Liver (tissue), 9 donors: Measurements from ENCODE around the gene ZNF622. TPM values are rescaled to one million over a fixed set of nuclear protein-coding genes. Genes with fewer than 3 reads are reported as not detected.
"Not testable (repeated sequence)": the region's sequence is repeated elsewhere in the genome, so short reads cannot be mapped to it uniquely, and the experiment has no call there.

ENCODE experiments used
- DNase-seq: peaks from one replicate; pipeline ENCODE4 v3.0.0-alpha.2; 2017; ENCODE audit warnings: low spot score
- H3K27ac ChIP-seq, 2 donors: one replicate each; pipeline ENCODE4 v1.7.0; 2013; ENCODE audit warnings: inconsistent platforms in 2 of 2, low read length in 2 of 2, control low read depth in 1 of 2, low read depth in 1 of 2, mild to moderate bottlenecking in 1 of 2
- H3K27me3 ChIP-seq, 4 donors: one replicate each; pipeline versions ENCODE4 v1.6.1 to v1.7.0; 2013; ENCODE audit warnings: low read length in 3 of 4, inconsistent platforms in 1 of 4, mild to moderate bottlenecking in 1 of 4, moderate library complexity in 1 of 4; ENCODE audit not compliant: control insufficient read depth in 4 of 4, insufficient read depth in 4 of 4
- H3K36me3 ChIP-seq, 4 donors: one replicate each; pipeline versions ENCODE4 v1.6.1 to v1.7.0; 2013; ENCODE audit warnings: low read length in 3 of 4, mild to moderate bottlenecking in 3 of 4, low read depth in 1 of 4, moderate library complexity in 1 of 4; ENCODE audit not compliant: control insufficient read depth in 4 of 4, insufficient read depth in 3 of 4
- H3K4me1 ChIP-seq, 4 donors: one replicate each; pipeline versions ENCODE4 v1.6.1 to v1.7.0; 2013; ENCODE audit warnings: low read length in 3 of 4, mild to moderate bottlenecking in 3 of 4, moderate library complexity in 1 of 4; ENCODE audit not compliant: control insufficient read depth in 4 of 4, insufficient read depth in 4 of 4
- H3K4me3 ChIP-seq, 3 donors: one replicate each; pipeline versions ENCODE4 v1.6.1 to v1.7.0; 2013; ENCODE audit warnings: low read length in 3 of 3, control low read depth in 1 of 3, low read depth in 1 of 3, mild to moderate bottlenecking in 1 of 3
- H3K9ac ChIP-seq, 2 donors: one replicate each; pipeline ENCODE4 v1.7.0; 2013; ENCODE audit warnings: low read length in 2 of 2, mild to moderate bottlenecking in 2 of 2, moderate library complexity in 2 of 2, control low read depth in 1 of 2, low read depth in 1 of 2
- H3K9me3 ChIP-seq, 4 donors: one replicate each; pipeline versions ENCODE4 v1.6.1 to v1.7.0; 2013; ENCODE audit warnings: low read length in 3 of 4; ENCODE audit not compliant: control insufficient read depth in 4 of 4
- ATF3 ChIP-seq: IDR thresholded peaks from 2 replicates; pipeline ENCODE4 v1.6.1; 2016; ENCODE audit warnings: antibody characterized with exemption
- CTCF ChIP-seq: fragments of 150-350 bp; IDR thresholded peaks from 2 replicates; pipeline ENCODE4 v1.5.1; 2017; ENCODE audit warnings: improper control_type of control experiment, low read depth, low read length; ENCODE audit not compliant: missing input control
- EGR1 ChIP-seq, 2 donors: IDR thresholded peaks; 2 replicates each; pipeline ENCODE4 v1.6.1; 2016 to 2018; ENCODE audit warnings: antibody characterized with exemption in 2 of 2, low read depth in 2 of 2
- FOXA1 ChIP-seq: IDR thresholded peaks from 2 replicates; pipeline ENCODE4 v1.6.1; 2016; ENCODE audit warnings: antibody characterized with exemption
- FOXA2 ChIP-seq: IDR thresholded peaks from 2 replicates; pipeline ENCODE4 v1.6.1; 2016; ENCODE audit warnings: antibody characterized with exemption
- GABPA ChIP-seq, 2 donors: IDR thresholded peaks in 1 of 2; conservative IDR thresholded peaks in 1 of 2; 2 replicates each; pipeline ENCODE4 v1.6.1; 2016; ENCODE audit warnings: antibody characterized with exemption in 2 of 2, mild to moderate bottlenecking in 1 of 2, moderate library complexity in 1 of 2
- HNF4A ChIP-seq, 2 donors: conservative IDR thresholded peaks; 2 replicates each; pipeline ENCODE4 v1.6.1; 2016; ENCODE audit warnings: antibody characterized with exemption in 2 of 2, mild to moderate bottlenecking in 2 of 2
- HNF4G ChIP-seq: IDR thresholded peaks from 2 replicates; pipeline ENCODE4 v1.6.1; 2016; ENCODE audit warnings: antibody characterized with exemption
- JUND ChIP-seq, 2 donors: IDR thresholded peaks; 2 replicates each; pipeline ENCODE4 v1.6.1; 2016; ENCODE audit warnings: antibody characterized with exemption in 2 of 2
- MAX ChIP-seq: IDR thresholded peaks from 2 replicates; pipeline ENCODE4 v1.6.1; 2016; ENCODE audit warnings: antibody characterized with exemption
- NR2F2 ChIP-seq: IDR thresholded peaks from 2 replicates; pipeline ENCODE4 v1.6.1; 2016; ENCODE audit warnings: antibody characterized with exemption
- RAD21 ChIP-seq, 2 donors: IDR thresholded peaks; 2 replicates each; pipeline ENCODE4 v1.6.1; 2016; ENCODE audit warnings: antibody characterized with exemption in 2 of 2, mild to moderate bottlenecking in 2 of 2
- RXRA ChIP-seq, 2 donors: IDR thresholded peaks; 2 replicates each; pipeline ENCODE4 v1.6.1; 2017 to 2018; ENCODE audit warnings: antibody characterized with exemption in 2 of 2, mild to moderate bottlenecking in 1 of 2
- SP1 ChIP-seq: IDR thresholded peaks from 2 replicates; pipeline ENCODE4 v1.6.1; 2018; ENCODE audit warnings: antibody characterized with exemption, mild to moderate bottlenecking
- TAF1 ChIP-seq: conservative IDR thresholded peaks from 2 replicates; pipeline ENCODE4 v1.6.1; 2016; ENCODE audit warnings: antibody characterized with exemption, mild to moderate bottlenecking
- ZBTB33 ChIP-seq: IDR thresholded peaks from 2 replicates; pipeline ENCODE4 v1.6.1; 2016; ENCODE audit warnings: antibody characterized with exemption
- WGBS: extraction: QIAGEN DNeasy Blood & Tissue Kit; methylation state at CpG from one replicate; pipeline ENCODE4 v1.1.7; 2013; 5-methylcytosine and 5-hydroxymethylcytosine counted together
- polyA plus RNA-seq, 2 donors: library from polyadenylated mRNA; stranded (reverse) in 1 of 2; unstranded in 1 of 2; fragments of 200-250 nt in 1 of 2; fragments of >200 nt in 1 of 2; fragmentation: Nextera tagmentation in 1 of 2; extraction: Ambion mirVana in 1 of 2; gene quantifications; one replicate each; pipeline versions ENCODE4 v1.2.1 to v1.2.3, GENCODE V29; 2013 to 2015
- total RNA-seq, 2 donors: library from RNA; depleted of rRNA; stranded (reverse); fragments of >200 nt; gene quantifications; one replicate each; pipeline ENCODE4 v1.2.3, GENCODE V29; 2014
- donor health status: healthy.
- donor health status: healthy.
- donor health status: healthy.
- donor health status: healthy.
- donor health status: healthy.

The ZNF622 gene
- total and polyA plus RNA-seq, 4 donors, result 12.8 to 18.7 (median 16.4) TPM

GRCh38 chr5:16437977-16438376 lies 27.6 kb downstream of the ZNF622 start (continued):
- TF ChIP-seq JUND (IDR thresholded peaks at IDR 0.05) (no peak), EGR1 (IDR thresholded peaks at IDR 0.05; ENCODE audit: low read depth in 2 of 2) (no peak), HNF4G (no peak), SP1 (no peak), RAD21 (IDR thresholded peaks at IDR 0.05) (no peak), GABPA (IDR thresholded peaks at IDR 0.05 in 1 of 2, conservative IDR thresholded peaks at IDR 0.05 in 1 of 2) (no peak), FOXA2 (no peak)

GRCh38 chr5:16436065-16436682 lies 29.4 kb downstream of the ZNF622 start:
- WGBS, result 90% methylated on average over 28 of the region's 28 CpGs
- H3K27ac ChIP-seq, H3K9ac ChIP-seq, H3K36me3 ChIP-seq, H3K4me1 ChIP-seq, H3K4me3 ChIP-seq, H3K27me3 ChIP-seq, H3K9me3 ChIP-seq, DNase-seq: not testable (repeated sequence)

- no peaks in the 10 kb centered on the region for H3K36me3 ChIP-seq
- H3K27ac ChIP-seq, result no peak overlapping the region
- peaks cover 0 to 2% (median 0%) of the 10 kb centered on the region in 4 donors for H3K27me3 ChIP-seq
- no peak overlapping the region for H3K9ac ChIP-seq
- no peaks in the 10 kb centered on the region for H3K9me3 ChIP-seq
- TF ChIP-seq TAF1 (no peak), RAD21 (IDR thresholded peaks at IDR 0.05) (no peak), FOXA2 (no peak), FOXA1 (no peak), JUND (IDR thresholded peaks at IDR 0.05) (no peak), HNF4A (conservative IDR thresholded peaks at IDR 0.05) (no peak), CTCF (no peak), NR2F2 (no peak), EGR1 (IDR thresholded peaks at IDR 0.05; ENCODE audit: low read depth in 2 of 2) (no peak), ATF3 (no peak), SP1 (no peak), HNF4G (no peak), MAX (no peak), ZBTB33 (no peak), RXRA (IDR thresholded peaks at IDR 0.05) (no peak)
- H3K4me1 ChIP-seq, result no peaks in the 10 kb centered on the region
- no peak overlapping the region for H3K4me3 ChIP-seq
- no peak for DNase-seq
- WGBS, result 83% methylated on average over 2 of the region's 2 CpGs
Observed at GRCh38 chr5:16431490-16431889, 34.1 kb downstream of the ZNF622 start.
